Colonic mucosa (tissue), 4 donors: Measurements from ENCODE around the gene GOSR2. TPM values are rescaled to one million over a fixed set of nuclear protein-coding genes. Genes with fewer than 3 reads are reported as not detected.

ENCODE experiments used
- DNase-seq: peaks from one replicate; pipeline ENCODE4 v3.0.0-alpha.2; 2020
- H3K27ac ChIP-seq: fragments of 200-600 bp; one replicate; pipeline ENCODE4 v1.8.0; 2021
- H3K27me3 ChIP-seq: fragments of 200-600 bp; one replicate; pipeline ENCODE4 v1.8.0; 2021
- H3K36me3 ChIP-seq: fragments of 200-600 bp; one replicate; pipeline ENCODE4 v1.8.0; 2021
- H3K4me1 ChIP-seq: fragments of 200-600 bp; one replicate; pipeline ENCODE4 v1.8.0; 2021; ENCODE audit warnings: mild to moderate bottlenecking
- H3K4me3 ChIP-seq: fragments of 200-600 bp; one replicate; pipeline ENCODE4 v1.8.0; 2021
- H3K9ac ChIP-seq, 2 donors: one replicate each; pipeline ENCODE4 v1.7.0; 2013; ENCODE audit warnings: control low read depth in 2 of 2, low read depth in 2 of 2, low read length in 2 of 2
- H3K9me3 ChIP-seq: fragments of 200-600 bp; one replicate; pipeline ENCODE4 v1.8.0; 2021
- intact Hi-C: fragments of 100-400 bp; cut with DNase I; formaldehyde crosslinking; loops from one replicate; pipeline ENCODE4 v1.14.1; 2022
- total RNA-seq, 2 donors: library from RNA; stranded (reverse); fragmentation: NEBNext Ultra II Directional in 1 of 2; extraction: Animal tissue kit (Norgen Biotek cat#: 25700) in 1 of 2; gene quantifications; one replicate each; pipeline ENCODE4 v1.2.1, GENCODE V29; 2021
- TF ChIP-seq, protein P1 (sequence below): fragments of 200-600 bp; IDR thresholded peaks from one replicate; pipeline ENCODE4 v1.8.0; 2022; ENCODE audit warnings: antibody characterized with exemption, mild to moderate bottlenecking
- donor health status: healthy.
- donor health status: DM: no; HTN: no; CAD: no.
- donor health status: DM: no; HTN: no; CAD: no.

The GOSR2 gene
- total RNA-seq, 2 donors from 2014 or later, result 36.5 to 39.4 TPM

DNA sequence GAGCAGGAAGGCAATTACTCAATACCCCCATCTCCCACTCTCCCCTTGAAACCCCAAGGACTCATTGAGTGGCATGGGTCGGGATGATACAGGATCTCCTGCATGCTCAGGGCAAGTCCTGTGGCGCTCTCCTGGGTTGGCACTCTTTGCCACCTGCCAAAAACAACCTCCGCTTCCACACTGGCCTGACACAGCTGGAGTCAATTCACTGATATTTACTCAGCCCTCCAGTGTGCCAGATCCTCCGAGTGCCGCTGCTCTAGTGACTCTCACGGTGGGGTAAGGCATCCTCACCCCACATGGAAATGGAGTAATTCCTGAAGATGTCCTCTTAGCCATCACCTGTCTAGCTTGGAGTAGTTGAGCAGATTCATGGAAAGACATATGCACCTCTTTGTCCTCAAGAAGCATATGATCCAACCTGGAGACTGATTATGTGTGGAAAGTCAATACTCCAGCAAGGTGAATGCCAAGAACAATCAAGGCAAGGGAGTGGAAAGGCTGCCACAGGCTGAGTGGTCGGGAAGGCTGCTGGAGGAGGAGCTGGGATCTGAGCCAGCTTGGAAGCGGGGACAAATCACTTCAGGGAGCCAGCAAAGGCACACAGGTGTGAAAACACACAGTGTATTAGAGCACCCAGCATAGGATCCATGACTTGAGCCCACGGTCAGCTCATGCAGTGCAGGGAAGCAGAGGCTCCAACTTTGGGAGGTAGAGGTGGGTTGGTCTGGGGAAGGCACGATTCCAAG lies 12.6 kb upstream of the GOSR2 start:
- TF ChIP-seq, protein P1, sequence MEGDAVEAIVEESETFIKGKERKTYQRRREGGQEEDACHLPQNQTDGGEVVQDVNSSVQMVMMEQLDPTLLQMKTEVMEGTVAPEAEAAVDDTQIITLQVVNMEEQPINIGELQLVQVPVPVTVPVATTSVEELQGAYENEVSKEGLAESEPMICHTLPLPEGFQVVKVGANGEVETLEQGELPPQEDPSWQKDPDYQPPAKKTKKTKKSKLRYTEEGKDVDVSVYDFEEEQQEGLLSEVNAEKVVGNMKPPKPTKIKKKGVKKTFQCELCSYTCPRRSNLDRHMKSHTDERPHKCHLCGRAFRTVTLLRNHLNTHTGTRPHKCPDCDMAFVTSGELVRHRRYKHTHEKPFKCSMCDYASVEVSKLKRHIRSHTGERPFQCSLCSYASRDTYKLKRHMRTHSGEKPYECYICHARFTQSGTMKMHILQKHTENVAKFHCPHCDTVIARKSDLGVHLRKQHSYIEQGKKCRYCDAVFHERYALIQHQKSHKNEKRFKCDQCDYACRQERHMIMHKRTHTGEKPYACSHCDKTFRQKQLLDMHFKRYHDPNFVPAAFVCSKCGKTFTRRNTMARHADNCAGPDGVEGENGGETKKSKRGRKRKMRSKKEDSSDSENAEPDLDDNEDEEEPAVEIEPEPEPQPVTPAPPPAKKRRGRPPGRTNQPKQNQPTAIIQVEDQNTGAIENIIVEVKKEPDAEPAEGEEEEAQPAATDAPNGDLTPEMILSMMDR, result no peak
- Histone ChIP-seq H3K9me3 (no peaks in the 10 kb centered on the region), H3K4me1 (no peaks in the 10 kb centered on the region), H3K27ac (no peak overlapping the region), H3K9ac (no peak overlapping the region), H3K27me3 (no peaks in the 10 kb centered on the region), H3K36me3 (no peaks in the 10 kb centered on the region), H3K4me3 (no peak overlapping the region)
- intact Hi-C loops, result no loop called here
- DNase-seq, result no peak

DNA sequence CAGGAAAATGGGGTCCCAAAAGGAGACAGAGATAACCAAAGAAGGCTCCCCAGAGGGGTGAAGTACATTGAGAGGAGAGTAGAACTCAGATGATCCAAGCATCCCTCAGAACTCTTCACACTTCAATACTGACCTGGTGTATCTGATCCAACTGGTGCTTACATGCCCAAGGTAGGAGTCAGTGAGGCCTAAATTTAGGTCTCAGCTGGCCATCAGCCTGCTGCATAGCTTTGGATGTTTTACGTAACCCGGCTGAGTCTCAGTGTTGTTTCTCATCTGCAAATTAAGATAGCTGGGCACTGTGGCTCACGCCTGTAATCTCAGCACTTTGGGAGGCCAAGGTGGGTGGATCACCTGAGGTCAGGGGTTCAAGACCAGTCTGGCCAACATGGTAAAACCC lies 11.6 kb upstream of the GOSR2 start:
- H3K4me3 ChIP-seq, result no peak overlapping the region
- no peaks in the 10 kb centered on the region for H3K9me3 ChIP-seq
- intact Hi-C loops, result no loop called here

DNA sequence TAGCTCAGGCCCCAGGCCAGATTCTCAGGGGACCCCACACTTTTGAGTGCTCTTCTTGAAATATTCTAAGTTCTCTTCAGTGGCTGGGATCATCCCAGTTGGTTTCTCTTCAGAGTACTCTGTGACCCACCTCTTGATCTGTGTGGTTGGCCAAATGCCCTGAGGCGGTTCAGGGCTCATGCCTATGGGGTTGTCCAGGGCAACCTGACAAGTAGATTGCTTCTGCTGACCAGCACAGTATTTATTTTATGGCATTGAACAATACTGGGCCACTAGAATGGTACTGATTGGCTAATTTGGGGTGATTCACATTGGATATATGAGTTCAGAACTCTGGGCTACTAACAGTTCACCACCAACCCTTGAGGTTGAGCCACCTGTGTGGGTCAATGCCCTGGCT lies 7.4 kb upstream of the GOSR2 start:
- TF ChIP-seq, protein P1, result no peak
- Histone ChIP-seq H3K9ac (no peak overlapping the region), H3K4me1 (no peaks in the 10 kb centered on the region), H3K27ac (no peak overlapping the region), H3K4me3 (no peak overlapping the region), H3K27me3 (no peaks in the 10 kb centered on the region), H3K36me3 (no peaks in the 10 kb centered on the region), H3K9me3 (no peaks in the 10 kb centered on the region)
- intact Hi-C loops, result no loop called here
- no peak for DNase-seq

More for the DNA sequence above, 11.6 kb upstream of the GOSR2 start:
- H3K9ac ChIP-seq, result no peak overlapping the region
- H3K4me1 ChIP-seq, result no peaks in the 10 kb centered on the region
- no peaks in the 10 kb centered on the region for H3K36me3 ChIP-seq
- TF ChIP-seq, protein P1, result no peak
- H3K27me3 ChIP-seq, result no peaks in the 10 kb centered on the region
- no peak for DNase-seq
- no peak overlapping the region for H3K27ac ChIP-seq

DNA sequence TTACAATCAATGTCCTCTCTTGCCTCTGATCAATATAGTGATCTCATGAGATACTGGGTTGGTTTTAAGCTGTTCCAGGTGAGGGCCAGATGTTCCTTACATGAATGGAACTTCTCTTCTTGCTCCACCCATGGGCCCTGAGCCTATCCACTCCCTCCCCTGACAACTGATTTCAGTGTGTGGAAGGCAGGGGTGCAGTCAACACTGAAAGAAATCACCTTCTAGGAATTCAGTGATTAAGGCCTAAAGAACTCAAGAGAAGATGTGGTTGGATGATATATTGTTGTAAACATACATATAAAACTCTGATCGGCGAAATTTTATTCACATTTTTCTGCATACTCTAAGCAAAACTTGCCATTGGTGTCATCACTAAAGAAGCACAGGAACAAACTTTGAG lies 6.7 kb upstream of the GOSR2 start:
- Histone ChIP-seq H3K4me1 (no peaks in the 10 kb centered on the region), H3K4me3 (no peak overlapping the region), H3K9ac (no peak overlapping the region), H3K27ac (no peak overlapping the region), H3K36me3 (no peaks in the 10 kb centered on the region), H3K9me3 (no peaks in the 10 kb centered on the region), H3K27me3 (no peaks in the 10 kb centered on the region)
- DNase-seq, result no peak
- TF ChIP-seq, protein P1, result no peak
- intact Hi-C loops, result no loop called here

DNA sequence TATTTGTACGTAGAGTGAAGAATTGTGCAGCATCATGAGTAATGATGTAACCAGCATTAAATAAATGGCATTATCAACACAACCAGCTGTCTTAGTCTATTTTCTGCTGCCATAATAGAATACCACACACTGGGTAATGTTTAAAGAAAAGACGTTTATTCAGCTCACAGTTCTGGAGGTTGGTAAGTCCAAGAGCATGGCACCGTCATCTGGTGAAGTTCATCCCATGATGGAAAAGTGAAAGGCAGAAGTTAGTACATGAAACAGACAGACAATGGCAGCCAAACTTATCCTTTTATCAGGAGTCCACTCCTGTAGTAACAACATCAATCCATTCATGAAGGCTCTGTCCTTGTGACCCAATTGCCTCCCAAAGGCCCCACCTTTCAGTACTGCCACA lies 6.3 kb upstream of the GOSR2 start:
- intact Hi-C loops, result no loop called here
- no peaks in the 10 kb centered on the region for H3K4me1 ChIP-seq
- no peak overlapping the region for H3K9ac ChIP-seq

More for the DNA sequence above, 6.3 kb upstream of the GOSR2 start:
- H3K36me3 ChIP-seq, result no peaks in the 10 kb centered on the region
- no peaks in the 10 kb centered on the region for H3K27me3 ChIP-seq
- no peak overlapping the region for H3K27ac ChIP-seq
- TF ChIP-seq, protein P1, result no peak
- H3K4me3 ChIP-seq, result no peak overlapping the region
- no peak for DNase-seq
- H3K9me3 ChIP-seq, result no peaks in the 10 kb centered on the region
